GM19025 (cell line): ENCODE measurements around the gene ITGB1BP1.
"Not testable (repeated sequence)": the region's sequence is repeated elsewhere in the genome, so short reads cannot be mapped to it uniquely, and the experiment has no call there.

Experiments used
- ATAC-seq: cut with Tn5 transposase; IDR thresholded peaks from one replicate; pipeline ENCODE4 v1.9.1; 2021; ENCODE audit warnings: mild to moderate bottlenecking, low read depth, moderate library complexity; ENCODE audit not compliant: unreplicated experiment

ITGB1BP1 gene

GRCh38 chr2:9401646-9402371 lies 21.5 kb downstream of the ITGB1BP1 start:
- no peak for ATAC-seq

- no peak for ATAC-seq
These were observed 22.2 kb downstream of the ITGB1BP1 start for GRCh38 chr2:9401059-9401547.

- no peak for ATAC-seq
These were observed 22.9 kb downstream of the ITGB1BP1 start for GRCh38 chr2:9400268-9401058.

- no peak for ATAC-seq
These were observed 24.2 kb downstream of the ITGB1BP1 start for GRCh38 chr2:9398881-9399780.

GRCh38 chr2:9398251-9398650 lies 25.1 kb downstream of the ITGB1BP1 start:
- ATAC-seq = not testable (repeated sequence)

GRCh38 chr2:9397201-9397600 lies 26.1 kb downstream of the ITGB1BP1 start:
- ATAC-seq = no peak

GRCh38 chr2:9394816-9395215 lies 28.5 kb downstream of the ITGB1BP1 start:
- ATAC-seq = no peak

- ATAC-seq = no peak
These were observed 30.2 kb downstream of the ITGB1BP1 start for GRCh38 chr2:9392898-9393765.

- ATAC-seq = no peak
These were observed 31.2 kb downstream of the ITGB1BP1 start for GRCh38 chr2:9391961-9392720.

GRCh38 chr2:9390991-9391390 lies 32.3 kb downstream of the ITGB1BP1 start:
- no peak for ATAC-seq

- no peak for ATAC-seq
These were observed 33.0 kb downstream of the ITGB1BP1 start for GRCh38 chr2:9390151-9390850.

GRCh38 chr2:9388950-9389911 lies 34.1 kb downstream of the ITGB1BP1 start:
- ATAC-seq = no peak

- no peak for ATAC-seq
These were observed 35.1 kb downstream of the ITGB1BP1 start for GRCh38 chr2:9388199-9388681.

- no peak for ATAC-seq
These were observed 37.5 kb downstream of the ITGB1BP1 start for GRCh38 chr2:9385841-9386240.

- ATAC-seq = no peak
These were observed 38.8 kb downstream of the ITGB1BP1 start for GRCh38 chr2:9384521-9384920.

GRCh38 chr2:9382604-9383235 lies 40.6 kb downstream of the ITGB1BP1 start:
- ATAC-seq = no peak
